HG02885 (cell line): ENCODE data around the gene DNAJC13.

ENCODE experiments used
- ATAC-seq: cut with Tn5 transposase; IDR thresholded peaks from one replicate; pipeline ENCODE4 v1.9.1; 2021; ENCODE audit warnings: mild to moderate bottlenecking; ENCODE audit not compliant: unreplicated experiment, poor library complexity

Gene DNAJC13

DNA sequence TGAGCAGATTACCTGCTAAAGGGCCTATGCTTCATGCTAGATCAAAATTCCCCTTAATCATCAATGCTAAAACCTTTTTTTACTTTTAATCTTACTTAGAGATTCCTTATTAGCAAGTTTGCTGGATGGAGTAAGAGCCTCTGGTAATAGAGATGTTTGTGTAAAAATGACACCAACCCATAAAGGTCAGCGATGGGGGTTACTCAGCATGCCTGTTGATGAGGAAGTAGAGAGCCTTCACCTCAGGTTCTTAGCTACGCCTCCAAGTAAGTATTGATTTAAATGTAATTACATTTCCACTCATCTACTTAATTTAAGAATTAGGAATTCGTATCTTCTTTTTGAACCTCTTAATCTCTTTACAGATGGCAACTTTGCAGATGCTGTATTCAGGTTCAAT lies 38.8 kb downstream of the DNAJC13 start:
- no peak for ATAC-seq

- ATAC-seq: no peak
Observed at GRCh38 chr3:132456571-132456970, 39.3 kb downstream of the DNAJC13 start.

DNA sequence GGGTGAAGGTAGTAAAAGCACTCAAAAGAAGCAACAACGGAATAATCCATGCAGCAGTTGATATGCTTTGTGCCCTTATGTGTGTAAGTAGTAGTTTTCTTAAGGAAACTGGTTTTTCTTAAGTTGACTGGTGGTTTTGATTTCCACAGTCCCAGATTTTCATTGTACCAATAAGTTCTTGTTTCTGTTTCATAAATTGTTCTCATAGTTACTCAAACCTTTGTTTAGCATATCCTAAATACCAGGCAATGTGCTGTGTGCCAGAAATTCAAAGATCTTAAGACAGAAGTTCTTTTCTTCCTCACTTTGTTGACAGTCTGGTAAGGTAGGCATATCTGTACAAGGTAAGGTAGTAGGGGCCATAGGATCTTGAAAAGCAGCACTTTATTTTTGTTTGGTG lies 40.0 kb downstream of the DNAJC13 start:
- no peak for ATAC-seq

DNA sequence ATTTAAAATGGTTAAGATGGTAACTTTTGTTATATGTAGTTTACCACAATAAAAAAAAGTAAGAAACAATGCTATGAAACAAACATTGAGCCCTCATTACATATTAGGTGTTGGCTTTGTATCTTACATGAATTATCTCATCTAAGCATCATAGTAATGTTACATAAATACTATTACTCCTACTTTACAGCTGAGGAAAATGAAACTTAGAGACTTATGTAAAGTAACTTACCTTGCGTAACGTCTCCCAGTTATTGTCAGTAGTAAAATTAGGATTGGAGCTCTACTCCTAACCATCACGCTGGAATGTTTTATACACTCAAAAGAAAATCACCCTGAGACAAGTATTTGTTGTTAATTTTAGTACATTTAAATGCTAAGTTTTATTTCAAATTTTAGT lies 42.2 kb downstream of the DNAJC13 start:
- no peak for ATAC-seq

DNA sequence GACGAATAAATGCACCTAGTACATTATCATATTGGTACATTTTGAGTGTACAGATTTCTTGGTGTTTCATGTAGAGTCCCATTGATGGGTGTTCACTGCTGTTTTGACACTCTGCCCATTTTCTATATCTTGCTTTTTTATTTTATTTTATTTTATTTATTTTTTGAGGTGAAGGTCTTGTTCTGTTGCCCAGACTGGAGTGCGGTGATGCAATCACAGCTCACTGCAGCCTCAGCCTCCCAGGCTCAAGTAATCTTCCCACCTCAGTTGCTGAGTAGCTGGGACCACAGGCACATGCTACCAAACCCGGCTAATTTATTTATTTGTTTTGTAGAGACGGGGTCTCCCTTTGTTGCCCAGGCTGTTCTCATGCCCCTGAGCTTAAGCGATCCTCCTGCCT lies 44.2 kb downstream of the DNAJC13 start:
- no peak for ATAC-seq

- ATAC-seq: no peak
Observed at GRCh38 chr3:132464066-132464465, 46.8 kb downstream of the DNAJC13 start.

GRCh38 chr3:132469326-132469725 lies 52.0 kb downstream of the DNAJC13 start:
- no peak for ATAC-seq

- no peak for ATAC-seq
Observed at GRCh38 chr3:132486099-132486498, 68.8 kb downstream of the DNAJC13 start.

GRCh38 chr3:132488151-132488550 lies 70.8 kb downstream of the DNAJC13 start:
- ATAC-seq: no peak

- no peak for ATAC-seq
Observed at GRCh38 chr3:132499071-132499470, 81.8 kb downstream of the DNAJC13 start.

DNA sequence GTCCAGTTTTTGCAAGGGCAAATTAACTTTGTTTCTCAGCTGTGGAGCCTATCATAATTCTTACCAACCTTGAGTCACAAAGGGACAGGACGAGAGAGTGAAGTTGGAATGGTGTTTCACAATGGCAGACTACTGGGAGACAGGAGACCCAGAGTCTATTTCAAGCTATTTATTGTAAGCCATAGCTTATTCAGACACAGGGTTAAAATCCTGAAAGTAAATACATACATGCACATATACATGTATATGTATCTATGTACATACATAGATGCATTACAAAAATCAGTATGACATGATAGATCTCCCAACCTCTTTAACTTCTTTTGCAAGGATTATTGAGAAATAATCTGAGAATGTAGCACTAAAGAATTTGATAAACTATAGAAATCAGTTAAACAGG lies 86.3 kb downstream of the DNAJC13 start:
- no peak for ATAC-seq

DNA sequence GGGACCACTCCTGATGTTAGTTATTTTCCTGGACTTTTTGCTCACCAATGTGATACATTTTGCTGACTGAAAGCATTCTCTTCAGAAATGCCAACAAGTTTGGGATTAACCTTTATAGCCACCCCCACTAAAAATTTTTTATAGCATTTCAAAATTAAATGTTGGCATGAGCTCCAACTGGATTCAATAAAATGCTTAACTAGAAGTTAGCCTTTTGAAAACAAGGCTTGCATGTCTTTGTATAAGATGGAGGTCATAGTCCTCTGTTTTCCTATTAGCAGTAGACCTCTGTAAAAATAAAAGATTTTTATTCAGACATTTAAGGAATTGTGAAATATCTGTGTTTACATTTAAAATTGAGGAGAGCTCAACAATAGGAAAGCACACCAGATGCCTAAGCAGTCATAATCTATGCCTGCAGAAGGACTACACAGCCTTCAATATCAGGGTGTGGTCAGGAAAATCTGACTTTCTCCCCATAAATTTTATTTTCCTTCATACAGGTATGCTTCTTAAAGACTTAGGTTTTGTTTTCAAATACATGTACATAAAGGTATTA lies 87.2 kb downstream of the DNAJC13 start:
- no peak for ATAC-seq

- no peak for ATAC-seq
Observed at GRCh38 chr3:132507657-132508056, 90.4 kb downstream of the DNAJC13 start.

DNA sequence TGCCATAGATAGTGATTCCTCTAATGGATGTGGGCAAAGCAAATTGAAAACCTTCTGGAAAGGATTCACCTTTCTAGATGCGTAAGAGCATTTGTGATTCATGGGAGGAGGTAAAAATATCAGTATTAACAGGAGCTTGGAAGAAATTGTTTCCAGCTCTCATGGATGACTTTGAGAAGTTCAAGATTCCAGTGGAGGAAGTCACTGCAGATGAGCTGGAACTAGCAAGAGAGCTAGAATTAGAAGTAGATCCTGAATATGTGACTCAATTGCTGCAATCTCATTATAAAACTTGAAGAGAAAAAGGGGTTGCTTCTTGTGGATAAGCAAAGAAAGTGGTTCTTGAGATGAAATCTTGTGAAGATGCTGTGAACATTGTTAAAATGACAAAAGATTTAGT lies 91.8 kb downstream of the DNAJC13 start:
- ATAC-seq: no peak

GRCh38 chr3:132509506-132509905 lies 92.2 kb downstream of the DNAJC13 start:
- ATAC-seq: no peak

GRCh38 chr3:132513057-132513456 lies 95.8 kb downstream of the DNAJC13 start:
- no peak for ATAC-seq

DNA sequence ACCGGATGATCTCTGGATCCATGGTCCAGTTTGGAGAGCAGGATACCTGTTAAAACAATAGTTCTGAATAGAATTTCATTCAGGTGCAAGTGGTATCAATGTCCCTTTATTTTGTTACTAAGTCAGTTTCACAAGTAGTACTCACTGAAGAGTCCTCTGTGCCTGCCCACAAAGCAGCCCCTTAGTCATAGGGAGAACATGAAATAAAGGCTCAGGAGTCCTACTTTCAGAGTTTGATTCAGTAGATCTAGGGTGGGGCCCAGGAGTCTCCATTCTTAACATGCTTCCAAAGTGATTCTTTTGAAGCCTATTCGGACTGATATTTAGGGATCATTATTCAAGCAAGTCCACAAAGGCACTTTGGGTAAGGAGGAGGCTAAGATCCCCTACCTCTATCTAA lies 100.0 kb downstream of the DNAJC13 start:
- ATAC-seq: no peak

- no peak for ATAC-seq
Observed at GRCh38 chr3:132519914-132520313, 102.6 kb downstream of the DNAJC13 start.

DNA sequence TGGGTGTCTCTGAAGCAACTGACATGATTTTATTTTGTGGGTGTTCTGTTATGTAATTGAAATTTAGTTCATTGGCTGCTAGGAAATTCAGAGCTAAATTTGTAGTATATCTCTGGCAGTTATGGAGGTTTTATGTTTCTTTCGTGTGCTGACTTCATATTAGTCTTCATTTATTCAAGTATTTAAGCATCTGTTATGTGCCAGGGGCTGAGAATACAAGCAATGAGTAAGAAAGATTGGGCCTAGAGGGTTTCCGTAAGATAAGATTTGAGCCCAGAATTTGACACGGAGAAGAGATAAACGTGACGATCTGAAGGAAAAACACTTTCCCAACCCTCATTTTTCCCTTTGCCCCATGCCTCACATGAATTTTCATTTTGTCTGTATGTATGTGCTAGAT lies 104.6 kb downstream of the DNAJC13 start:
- no peak for ATAC-seq

DNA sequence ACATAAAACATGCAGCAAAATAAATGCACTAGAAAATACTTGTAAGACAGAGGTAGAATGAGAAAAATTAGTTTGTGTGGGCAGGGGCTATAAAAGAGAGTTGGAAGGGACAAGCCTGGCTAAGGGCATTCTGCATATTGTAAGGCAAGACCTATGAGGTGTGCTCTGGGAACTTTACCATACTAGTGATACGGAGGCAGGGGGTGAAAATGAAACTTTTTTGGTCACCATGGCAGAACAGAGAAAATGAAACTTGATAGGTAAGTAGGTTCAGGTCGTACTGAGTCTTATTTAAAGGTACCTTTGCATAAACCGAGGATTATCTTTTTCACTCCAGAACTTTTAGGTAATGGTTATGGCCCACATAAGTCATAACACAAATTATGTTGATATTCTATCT lies 105.1 kb downstream of the DNAJC13 start:
- ATAC-seq: peak; percentile 83

DNA sequence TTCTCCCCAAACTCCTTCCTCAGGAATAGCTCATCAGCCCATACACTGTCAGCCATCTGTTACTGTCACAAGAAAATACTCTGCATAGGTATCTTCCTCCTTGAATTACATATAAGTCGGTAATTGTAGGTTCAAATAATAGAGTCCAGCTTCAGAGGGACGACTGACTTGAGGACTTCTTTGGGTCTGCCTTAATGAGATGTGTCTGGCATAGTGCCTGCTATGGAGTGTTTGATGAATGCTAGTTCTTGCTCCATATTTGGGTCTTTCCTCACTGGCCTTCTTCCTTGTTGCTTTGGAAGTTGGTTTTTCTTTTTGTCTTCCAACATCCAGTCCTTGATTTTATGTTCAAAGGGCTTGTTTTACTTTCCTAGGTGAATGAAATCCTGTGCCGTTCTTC lies 113.3 kb downstream of the DNAJC13 start:
- no peak for ATAC-seq

- peak; percentile 68 for ATAC-seq
Observed at GRCh38 chr3:132535575-132536441, 118.5 kb downstream of the DNAJC13 start.
